GM12801 (cell line): ENCODE results near the gene TMPRSS3.

ENCODE experiments used
- CTCF ChIP-seq: IDR thresholded peaks from one replicate; pipeline ENCODE4 v1.5.1; 2011; ENCODE audit warnings: control low read depth; ENCODE audit not compliant: insufficient read length; ENCODE audit errors: extremely low read depth

Gene TMPRSS3

GRCh38 chr21:42406201-42406621, 10.4 kb upstream of the TMPRSS3 start:
- TF ChIP-seq CTCF = no peak

GRCh38 chr21:42405064-42406013, 9.5 kb upstream of the TMPRSS3 start:
- no peak for TF ChIP-seq CTCF

GRCh38 chr21:42404539-42404938, 8.7 kb upstream of the TMPRSS3 start:
- TF ChIP-seq CTCF = no peak

- no peak for TF ChIP-seq CTCF
Measured at GRCh38 chr21:42403611-42404231, 7.9 kb upstream of the TMPRSS3 start, which contains the start of gene UBASH3A. Gene UBASH3A, plus strand, starts transcription at chr21:42403902. Its CDS starts 44 bp downstream, at chr21:42403946.

- TF ChIP-seq CTCF = no peak
Measured at GRCh38 chr21:42401820-42402251, 6.0 kb upstream of the TMPRSS3 start.

- TF ChIP-seq CTCF = no peak
Measured at GRCh38 chr21:42401154-42401553, 5.3 kb upstream of the TMPRSS3 start.

- no peak for TF ChIP-seq CTCF
Measured at GRCh38 chr21:42400525-42400924, 4.7 kb upstream of the TMPRSS3 start.
